AG10803 (cell line): ENCODE measurements around the gene NRXN2.

Source experiments
- DNase-seq: peaks from one replicate; pipeline ENCODE4 v3.0.0; 2010; ENCODE audit warnings: low read depth
- H3K4me3 ChIP-seq: 2 replicates; pipeline ENCODE4 v1.5.1; 2011; ENCODE audit warnings: mild to moderate bottlenecking, low read length, control low read depth
- CTCF ChIP-seq: conservative IDR thresholded peaks from 2 replicates; pipeline ENCODE4 v1.5.1; 2011; ENCODE audit warnings: mild to moderate bottlenecking, low read length, control low read depth, inconsistent platforms

NRXN2 gene

DNA sequence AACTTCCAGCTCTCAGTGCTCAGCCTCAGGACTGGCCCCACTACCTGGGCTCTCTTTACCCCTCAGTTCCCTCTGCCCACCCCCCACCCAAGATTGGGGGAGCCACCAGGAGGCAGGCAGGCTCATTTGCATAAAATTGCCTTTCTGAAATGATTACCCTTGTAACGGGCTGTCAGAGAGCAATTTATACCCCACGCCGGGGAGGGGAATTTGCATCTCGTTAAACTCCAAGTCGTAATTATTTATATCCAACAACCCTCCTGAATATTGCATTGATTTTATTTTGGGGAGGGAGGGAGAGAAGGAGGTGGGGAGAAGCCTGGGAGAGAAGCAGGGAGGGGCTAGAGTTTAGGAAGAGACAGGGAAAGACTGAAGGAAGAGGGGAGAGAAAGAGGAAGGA, 8.3 kb downstream of the NRXN2 start:
- H3K4me3 ChIP-seq = no peak overlapping the region
- TF ChIP-seq CTCF = no peak
- no peak for DNase-seq

- no peak overlapping the region for H3K4me3 ChIP-seq
- DNase-seq = no peak
- no peak for TF ChIP-seq CTCF
These were observed 9.1 kb downstream of the NRXN2 start for GRCh38 chr11:64713781-64714363.

DNA sequence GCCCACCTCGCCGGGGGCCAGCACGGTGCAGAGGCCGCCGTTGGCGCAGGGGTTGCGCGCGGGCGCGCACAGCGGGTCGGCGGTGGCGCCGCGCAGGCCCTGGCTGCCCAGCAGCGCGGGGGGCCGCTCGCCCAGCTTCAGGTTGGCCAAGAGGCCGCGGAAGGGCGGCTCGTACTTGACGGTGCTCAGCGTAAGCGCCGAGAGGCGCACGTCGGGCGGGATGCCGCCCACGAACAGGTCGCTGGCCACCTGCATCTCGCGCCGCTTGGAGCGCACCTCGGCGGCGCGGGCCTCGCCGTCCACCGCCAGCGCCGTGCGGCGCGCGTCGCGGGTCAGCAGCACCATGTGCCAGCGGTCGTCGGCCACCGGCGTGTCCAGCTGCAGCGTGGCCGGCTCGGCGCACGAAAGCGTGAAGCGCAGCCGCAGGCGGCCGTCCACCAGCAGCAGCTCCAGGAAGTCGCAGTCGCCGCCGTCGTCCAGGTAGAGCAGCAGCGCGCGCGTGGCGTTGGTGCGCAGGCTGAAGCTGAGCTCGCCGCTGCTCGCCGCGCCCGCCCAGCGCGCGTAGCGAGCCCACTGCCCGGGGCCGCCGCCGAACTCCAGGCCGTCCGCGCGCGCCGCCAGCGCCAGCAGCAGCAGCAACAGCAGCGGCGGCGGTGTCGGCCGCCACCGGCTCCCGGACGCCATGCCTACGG, 9.8 kb downstream of the NRXN2 start:
- peak; percentile 20 for DNase-seq
- no peak overlapping the region for H3K4me3 ChIP-seq

GRCh38 chr11:64712430-64713015, 10.5 kb downstream of the NRXN2 start:
- no peak for TF ChIP-seq CTCF
- DNase-seq = no peak
- H3K4me3 ChIP-seq = no peak overlapping the region

More for the DNA sequence above, 9.8 kb downstream of the NRXN2 start:
- no peak for TF ChIP-seq CTCF

- TF ChIP-seq CTCF = no peak
- H3K4me3 ChIP-seq = no peak overlapping the region
- DNase-seq = no peak
These were observed 11.0 kb downstream of the NRXN2 start for GRCh38 chr11:64711956-64712362.

DNA sequence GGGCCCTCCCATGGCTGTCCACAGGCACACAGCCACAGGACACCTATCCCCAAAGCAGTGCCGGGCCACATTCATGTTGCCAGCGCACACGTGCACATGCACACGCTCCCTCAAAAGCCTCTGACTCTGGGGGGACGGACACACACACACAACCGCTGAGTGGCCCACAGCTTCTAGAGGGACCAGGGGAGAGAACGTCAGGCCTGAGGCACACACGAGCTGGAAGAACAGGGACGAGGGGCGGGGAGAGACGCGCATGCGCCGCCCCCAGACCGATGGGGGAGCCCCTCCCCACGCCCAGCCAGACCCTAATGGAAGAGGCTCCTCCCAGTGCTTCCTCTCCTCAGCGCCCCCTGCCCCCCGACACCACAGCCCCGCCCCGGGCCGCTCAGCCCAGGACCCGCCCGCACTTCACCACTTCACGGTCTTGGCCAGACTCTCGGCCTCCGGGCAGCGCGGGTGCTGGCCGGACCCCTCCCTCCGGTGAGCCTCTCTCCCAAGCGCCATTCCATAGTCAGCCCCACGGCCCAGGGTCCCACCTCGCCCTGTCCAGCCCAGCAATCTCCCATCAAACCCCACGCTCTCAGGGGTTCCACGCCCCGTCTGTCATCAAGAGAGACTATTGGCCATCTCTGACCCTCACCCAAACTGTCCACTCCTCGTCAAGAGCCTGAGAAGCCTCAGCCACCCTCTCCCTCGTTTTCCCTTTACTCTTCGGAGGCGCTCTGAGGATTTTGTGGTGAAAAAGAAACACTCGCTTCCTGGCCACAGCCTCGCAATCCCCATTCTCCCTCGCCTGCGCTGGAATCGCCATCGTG, 11.7 kb downstream of the NRXN2 start:
- no peak for TF ChIP-seq CTCF
- H3K4me3 ChIP-seq = no peak overlapping the region
- no peak for DNase-seq
